GM19397 (cell line): ENCODE results near the gene C1GALT1C1L.
"Not testable (repeated sequence)": the region's sequence is repeated elsewhere in the genome, so short reads cannot be mapped to it uniquely, and the experiment has no call there.

ENCODE experiments used
- ATAC-seq: cut with Tn5 transposase; IDR thresholded peaks from one replicate; pipeline ENCODE4 v1.9.1; 2021; ENCODE audit warnings: mild to moderate bottlenecking, moderate library complexity; ENCODE audit not compliant: unreplicated experiment

C1GALT1C1L gene

DNA sequence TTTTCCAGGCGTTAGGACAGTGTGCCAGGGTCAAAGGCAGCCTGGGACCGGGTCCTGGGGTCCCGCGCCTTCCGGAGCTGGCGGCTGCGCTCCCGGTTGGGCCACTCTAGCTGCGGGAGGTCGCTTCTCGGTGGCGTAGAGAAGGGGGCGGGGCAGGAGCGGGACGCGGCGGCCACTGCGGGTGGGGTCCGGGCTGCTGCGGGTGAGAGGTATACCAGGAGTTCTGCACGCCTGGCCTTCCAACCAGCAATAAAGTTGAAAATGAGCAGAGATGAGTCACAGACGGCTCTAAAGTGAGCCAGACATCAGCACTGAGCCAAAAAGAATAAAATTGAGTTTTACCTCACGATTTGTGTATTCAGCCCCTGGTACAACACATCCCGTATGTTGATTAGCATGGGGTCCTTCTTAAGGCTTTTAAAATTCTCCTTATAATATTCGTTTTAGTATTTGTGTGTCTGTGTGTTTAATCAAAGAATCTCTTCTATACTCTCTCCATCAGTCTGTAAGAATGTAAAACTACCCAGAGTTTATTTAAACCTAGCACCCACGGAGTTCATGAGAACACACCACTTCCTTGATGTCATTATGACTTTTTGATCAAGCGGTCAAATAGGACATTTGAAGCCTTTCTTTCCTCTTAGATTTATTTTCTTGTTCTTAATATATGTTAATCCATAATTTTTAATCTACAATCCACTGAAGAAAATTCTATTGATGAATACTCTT is at the start of gene C1GALT1C1L:
TSS of gene C1GALT1C1L (minus strand) at position 108 of the 729 bp plus-strand sequence. CDS start at position 1, 107 bp downstream.
- no peak for ATAC-seq

- ATAC-seq = no peak
These were observed 49.5 kb upstream of the C1GALT1C1L start for GRCh38 chr2:43725711-43726246.

GRCh38 chr2:43724728-43725526 is 48.7 kb upstream of the C1GALT1C1L start:
- no peak for ATAC-seq

GRCh38 chr2:43718530-43719124 is 42.4 kb upstream of the C1GALT1C1L start:
- no peak for ATAC-seq

GRCh38 chr2:43717322-43717721 is 41.1 kb upstream of the C1GALT1C1L start:
- ATAC-seq = no peak

GRCh38 chr2:43715300-43716098 is 39.3 kb upstream of the C1GALT1C1L start:
- no peak for ATAC-seq

GRCh38 chr2:43714164-43714563 is 37.9 kb upstream of the C1GALT1C1L start:
- no peak for ATAC-seq

- no peak for ATAC-seq
These were observed 34.6 kb upstream of the C1GALT1C1L start for GRCh38 chr2:43710866-43711265.

- no peak for ATAC-seq
These were observed 32.7 kb upstream of the C1GALT1C1L start for GRCh38 chr2:43708891-43709290.

DNA sequence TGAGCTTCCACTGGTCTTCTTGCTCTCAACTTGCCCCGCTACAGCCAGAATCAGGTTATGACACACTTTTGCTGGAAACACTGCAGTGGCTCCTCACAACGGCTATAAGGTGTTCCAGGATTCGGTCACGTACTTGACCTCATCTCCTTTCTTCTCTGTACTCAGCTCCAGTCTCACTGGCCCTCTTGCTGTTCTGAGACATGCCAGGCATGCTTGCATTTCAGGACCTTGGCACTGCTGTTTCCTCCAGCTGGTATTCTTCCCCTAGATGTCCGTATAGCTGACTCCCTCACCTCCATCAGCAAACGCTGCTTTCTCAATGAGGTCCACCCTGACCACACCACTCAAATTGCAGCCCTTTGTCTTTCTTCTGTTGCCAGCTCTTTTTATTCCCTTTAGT is 31.9 kb upstream of the C1GALT1C1L start:
- ATAC-seq = no peak

DNA sequence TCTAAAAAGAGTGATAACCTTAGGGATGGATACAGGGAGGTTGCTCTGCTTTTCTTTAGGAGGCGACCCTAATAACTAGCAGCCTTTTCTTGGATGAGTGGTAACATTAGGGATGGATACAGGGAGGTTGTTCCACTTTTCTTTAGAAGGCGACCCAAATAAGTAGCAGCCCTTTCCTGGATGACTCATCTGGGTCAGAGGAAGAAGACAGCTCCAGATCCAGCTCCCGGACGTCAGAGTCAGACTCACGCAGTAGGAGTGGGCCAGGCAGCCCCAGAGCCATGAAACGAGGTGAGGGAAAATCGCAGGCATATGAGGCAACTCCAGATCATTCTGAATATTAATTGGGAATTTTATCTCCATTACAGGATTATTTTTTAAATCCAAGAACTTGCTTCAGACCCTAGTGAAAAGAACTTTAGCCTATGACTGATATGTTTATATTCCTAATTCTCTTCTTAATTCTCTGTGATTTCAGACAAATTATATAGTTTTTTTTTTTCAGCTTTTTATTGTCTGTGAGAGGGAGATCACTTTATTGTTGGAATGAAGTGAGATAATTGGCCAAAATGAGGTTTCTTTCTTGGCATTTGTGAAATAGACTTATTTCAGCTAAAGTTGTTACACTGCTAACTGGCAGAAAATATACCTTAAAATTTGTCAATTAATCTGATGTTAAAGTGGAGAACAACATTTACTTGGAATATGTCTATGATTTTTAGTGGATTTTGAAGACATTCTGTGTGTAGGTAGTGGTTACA is 31.2 kb upstream of the C1GALT1C1L start:
- no peak for ATAC-seq

DNA sequence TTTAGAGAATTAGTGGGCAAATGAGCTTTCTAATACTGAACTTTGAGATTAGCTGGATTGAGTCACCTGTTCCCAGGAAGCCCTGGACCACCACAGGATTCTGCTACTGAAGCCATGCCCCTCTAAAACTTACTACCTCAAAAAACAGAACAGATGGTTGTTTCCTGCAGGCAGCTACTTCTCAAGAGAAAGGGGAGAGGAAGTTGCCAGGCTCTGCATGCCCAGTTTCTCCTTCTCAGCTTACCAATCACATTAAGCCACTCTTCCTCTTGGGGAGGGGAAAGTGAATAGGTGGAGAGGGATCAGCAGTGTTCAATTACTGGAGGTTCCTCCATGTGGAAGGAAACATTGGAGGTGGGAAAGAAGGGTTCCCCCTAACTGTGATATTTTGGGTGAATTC is 24.9 kb upstream of the C1GALT1C1L start:
- no peak for ATAC-seq

DNA sequence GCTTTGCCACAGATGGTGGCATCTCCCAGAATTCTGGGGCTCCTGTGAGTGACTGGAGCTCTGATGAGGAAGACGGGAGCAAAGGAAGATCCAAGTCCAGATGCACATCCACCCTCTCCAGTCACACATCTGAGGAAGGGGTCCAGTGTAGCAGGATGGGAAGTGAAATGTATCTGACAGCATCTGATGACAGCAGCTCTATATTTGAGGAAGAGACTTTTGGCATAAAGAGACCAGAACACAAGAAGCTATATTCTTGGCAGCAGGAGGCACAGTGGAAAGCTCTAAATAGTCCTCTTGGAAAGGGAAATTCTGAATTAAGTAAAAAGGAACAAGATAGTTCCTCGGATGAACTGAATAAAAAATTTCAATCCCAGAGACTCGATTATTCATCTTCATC is 23.5 kb upstream of the C1GALT1C1L start:
- ATAC-seq = no peak

- ATAC-seq = not testable (repeated sequence)
These were observed 21.9 kb upstream of the C1GALT1C1L start for GRCh38 chr2:43698140-43698539.

GRCh38 chr2:43692428-43692994 is 16.3 kb upstream of the C1GALT1C1L start:
- no peak for ATAC-seq

DNA sequence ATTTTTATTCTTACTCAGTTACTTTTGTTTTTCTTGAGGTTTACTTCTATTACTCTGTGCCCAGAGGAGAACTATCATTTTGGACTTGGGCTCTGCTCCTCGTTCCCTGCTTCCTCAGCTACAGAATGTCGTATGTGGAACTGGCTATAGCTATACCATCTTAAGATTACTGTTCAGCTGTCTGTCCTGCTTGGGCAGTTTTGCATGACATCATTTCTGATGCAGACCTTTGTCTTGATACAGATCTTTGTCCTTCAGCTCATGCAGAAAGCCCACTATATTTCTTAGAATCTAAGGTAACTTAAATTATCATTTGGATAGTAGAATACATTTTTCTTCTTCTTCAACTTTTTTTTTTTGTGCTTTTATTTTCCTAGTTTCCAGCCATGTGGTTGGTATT is 13.8 kb upstream of the C1GALT1C1L start:
- no peak for ATAC-seq

DNA sequence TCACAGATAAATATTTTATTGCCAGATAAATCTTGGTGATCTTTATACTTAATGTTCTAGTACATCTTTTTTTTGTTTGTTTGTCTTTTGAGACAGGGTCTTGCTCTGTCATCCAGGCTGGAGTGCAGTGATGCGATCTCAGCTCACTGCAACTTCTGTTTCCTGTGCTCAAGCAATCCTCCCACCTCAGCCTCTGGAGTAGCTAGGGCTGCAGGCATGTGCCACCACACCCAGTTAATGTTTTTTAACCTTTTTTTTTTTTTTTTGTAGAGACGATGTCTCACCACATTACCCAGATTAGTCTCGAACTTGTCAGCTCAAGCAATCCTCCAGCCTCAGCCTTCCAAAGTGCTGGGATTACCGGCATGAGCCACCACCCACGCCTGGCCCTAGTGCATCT is 9.1 kb upstream of the C1GALT1C1L start:
- no peak for ATAC-seq

GRCh38 chr2:43677783-43678182 is 1.6 kb upstream of the C1GALT1C1L start:
- ATAC-seq = not testable (repeated sequence)

DNA sequence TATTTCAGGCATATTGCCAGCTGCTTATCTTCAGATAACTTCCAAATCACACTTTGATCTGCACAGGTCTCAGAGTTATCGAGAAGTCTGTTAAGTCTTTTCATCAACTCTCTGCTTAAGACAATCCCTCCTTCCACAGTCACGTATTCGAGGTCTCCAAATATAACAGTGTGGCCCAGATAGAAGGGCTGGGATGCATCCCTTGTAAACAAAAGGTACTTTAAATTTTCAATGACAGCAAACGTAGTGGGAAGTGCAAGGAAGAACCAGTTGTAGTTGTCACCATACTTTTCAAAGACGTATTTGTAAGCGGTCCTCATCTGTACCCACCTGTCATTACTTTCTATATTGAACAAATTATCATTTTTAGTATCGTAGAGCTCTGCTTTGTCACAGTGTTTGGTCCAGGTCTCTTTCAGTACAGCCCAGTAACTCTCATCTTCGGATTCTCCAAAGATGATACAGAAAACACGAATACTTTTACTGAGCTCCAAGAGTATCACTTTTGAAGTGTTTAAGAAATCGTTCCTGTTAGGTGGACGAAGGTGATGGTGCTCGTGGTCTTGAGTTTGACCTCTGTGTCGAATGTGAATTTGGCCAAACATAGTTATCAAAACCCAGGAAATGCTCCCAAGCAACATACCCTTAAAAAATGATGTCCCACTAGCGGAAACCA is 445 bp downstream of the C1GALT1C1L start:
- ATAC-seq = no peak
